ENCODE results near the gene MAST3. TPM values are rescaled to one million over a fixed set of nuclear protein-coding genes. Genes with fewer than 3 reads are reported as not detected.

Gene MAST3
- total RNA-seq, 1 experiment from 2014 or later = 10.4 TPM

GRCh38 chr19:18164072-18164471, 66.5 kb downstream of the MAST3 start:
- DNase-seq = no peak
- Histone ChIP-seq H2BK5ac (ENCODE audit: insufficient read length, low read length) (no peak overlapping the region), H3K27ac (ENCODE audit: insufficient read length, low read depth, low read length) (no peak overlapping the region), H3K4ac (ENCODE audit: low read depth, low read length) (no peak overlapping the region), H3K79me1 (ENCODE audit: insufficient read depth, low read depth, low read length, poor library complexity, severe bottlenecking) (no peaks in the 10 kb centered on the region), H3K23ac (ENCODE audit: insufficient read length, low read depth, low read length) (no peak overlapping the region), H3K4me2 (ENCODE audit: insufficient read depth, insufficient read length, low read length) (no peak overlapping the region), H3K9me3 (ENCODE audit: control insufficient read depth, low read depth, low read length) (no peaks in the 10 kb centered on the region), H2BK120ac (ENCODE audit: low read depth, low read length, poor library complexity, severe bottlenecking) (no peak overlapping the region), H3K14ac (ENCODE audit: insufficient read depth, low read length) (no peak overlapping the region), H3K79me2 (ENCODE audit: insufficient read depth, low read length) (no peaks in the 10 kb centered on the region), H3K4me1 (ENCODE audit: insufficient read depth, low read length) (0 out of 2 replicates have a peak, but pooled peaks cover 2% of the 10 kb centered on the region), H4K8ac (replicated peaks; ENCODE audit: insufficient read length, low read depth, low read length) (no peak overlapping the region), H4K20me1 (ENCODE audit: control insufficient read depth, insufficient read depth, insufficient read length) (no peaks in the 10 kb centered on the region), H4K91ac (ENCODE audit: insufficient read length, low read depth, low read length) (no peak overlapping the region), H3T11ph (ENCODE audit: low read length) (no peak overlapping the region), H3K18ac (ENCODE audit: insufficient read length, low read depth, low read length) (no peak overlapping the region), H2AFZ (ENCODE audit: low read length) (no peak overlapping the region), H4K5ac (ENCODE audit: insufficient read length, low read depth, low read length) (no peak overlapping the region), H3K27me3 (ENCODE audit: insufficient read depth, low read length) (no peaks in the 10 kb centered on the region), H2BK12ac (ENCODE audit: insufficient read length, low read depth, low read length) (no peak overlapping the region), H3K23me2 (ENCODE audit: insufficient read length, low read depth, low read length, poor library complexity, severe bottlenecking) (peaks cover 3% of the 10 kb centered on the region), H3K56ac (ENCODE audit: insufficient read length, low read depth, low read length) (no peak overlapping the region), H2BK15ac (ENCODE audit: low read depth, low read length) (no peak overlapping the region), H3K9ac (ENCODE audit: extremely low read depth, insufficient read length, low read length) (no peak overlapping the region), H2AK5ac (ENCODE audit: insufficient read length, low read length) (no peak overlapping the region), H2BK20ac (ENCODE audit: low read depth, low read length, poor library complexity, severe bottlenecking) (no peak overlapping the region)
- H3K27ac Mint-ChIP-seq = no peak overlapping the region
- peaks cover 25 to 56% (median 55%) of the 10 kb centered on the region in 3 experiments; a peak in 6 of 7 replicates for H3K36me3 Mint-ChIP-seq (ENCODE audit: insufficient read depth in 1 of 3, low read depth in 3 of 3)
- no peak overlapping the region; a peak in 1 of 5 replicates for H3K4me3 Mint-ChIP-seq
- WGBS (ENCODE audit: extremely low coverage, insufficient read length, low lambda C conversion rate) = no CpG with 5 or more reads among the region's 7 CpGs
- H3K4me1 Mint-ChIP-seq = peaks cover 0 to 8% of the 10 kb centered on the region in 2 experiments; a peak in 2 of 4 replicates
- no peak for TF ChIP-seq CTCF (conservative IDR thresholded peaks at IDR 0.05)
- H3K27me3 Mint-ChIP-seq (ENCODE audit: low read depth) = no peaks in the 10 kb centered on the region
- no peaks in the 10 kb centered on the region for H3K9me3 Mint-ChIP-seq

All from H9 (cell line).